WTC11 (cell line): ENCODE data around the gene VSX2. TPM values are rescaled to one million over a fixed set of nuclear protein-coding genes. Genes with fewer than 3 reads are reported as not detected.
A peak's percentile ranks its signal among the peaks of the same experiment; 100 is the strongest.

Experiments used
- ATAC-seq: fragments of 200-7000 bp; cut with Tn5 transposase; 2 replicates; pipeline ENCODE4 v1.10.0; 2021; ENCODE audit warnings: mild to moderate bottlenecking, moderate library complexity
- CTCF ChIA-PET: fragments of 300-600 bp; sonication (Branson Sonifier 250); formaldehyde crosslinking; loops from one replicate; lab custom pipeline; 2021; ENCODE audit warnings: antibody characterized with exemption; lab: Charles Lee
- POLR2A ChIA-PET: fragments of 350-600 bp; sonication (Branson Sonifier 250); formaldehyde crosslinking; loops from one replicate; lab custom pipeline; 2021; ENCODE audit warnings: antibody characterized with exemption; lab: Charles Lee
- DNase-seq: peaks from one replicate; pipeline ENCODE4 v3.0.0; 2021; ENCODE audit warnings: low spot score
- H3K27ac Mint-ChIP-seq: 2 replicates; pipeline ENCODE4 v1.8.0; 2021; ENCODE audit warnings: mixed read lengths
- H3K27me3 Mint-ChIP-seq: 2 replicates; pipeline ENCODE4 v1.8.0; 2021; ENCODE audit warnings: low read depth, mild to moderate bottlenecking, moderate library complexity, mixed read lengths
- H3K36me3 Mint-ChIP-seq: 2 replicates; pipeline ENCODE4 v1.8.0; 2021; ENCODE audit warnings: mixed read lengths
- H3K4me1 Mint-ChIP-seq: 2 replicates; pipeline ENCODE4 v1.8.0; 2022; ENCODE audit warnings: mixed read lengths
- H3K4me3 Mint-ChIP-seq: 2 replicates; pipeline ENCODE4 v1.8.0; 2021; ENCODE audit warnings: mild to moderate bottlenecking, moderate library complexity, mixed read lengths
- H3K9me3 Mint-ChIP-seq: 2 replicates; pipeline ENCODE4 v1.8.0; 2021; ENCODE audit warnings: mixed read lengths
- CBFB ChIP-seq: sonication (generic); formaldehyde crosslinking; IDR thresholded peaks from 2 replicates; pipeline ENCODE4 v1.8.1; 2022; ENCODE audit warnings: mild to moderate bottlenecking, low read depth, missing genetic modification reagents
- E2F5 ChIP-seq: sonication (generic); formaldehyde crosslinking; IDR thresholded peaks from 2 replicates; pipeline ENCODE4 v1.8.1; 2022; ENCODE audit warnings: mild to moderate bottlenecking, moderate library complexity, missing genetic modification reagents
- GABPB1 ChIP-seq: sonication (generic); formaldehyde crosslinking; IDR thresholded peaks from 2 replicates; pipeline ENCODE4 v1.8.1; 2023; ENCODE audit warnings: mild to moderate bottlenecking, missing genetic modification reagents
- GRHL2 ChIP-seq: fragments of 250-450 bp; sonication (Bioruptor Pico); IDR thresholded peaks from 2 replicates; pipeline ENCODE4 v1.8.0; 2022; ENCODE audit warnings: mild to moderate bottlenecking, moderate library complexity; ENCODE audit not compliant: insufficient replicate concordance, severe bottlenecking
- GTF2I ChIP-seq: fragments of 250-450 bp; sonication (Bioruptor Pico); conservative IDR thresholded peaks from 2 replicates; pipeline ENCODE4 v1.4.0; 2021; ENCODE audit warnings: mild to moderate bottlenecking
- HMGA2 ChIP-seq: fragments of 250-450 bp; sonication (Bioruptor Pico); IDR thresholded peaks from 2 replicates; pipeline ENCODE4 v1.4.0; 2021; ENCODE audit warnings: mild to moderate bottlenecking, moderate library complexity
- MXD4 ChIP-seq: fragments of 250-450 bp; sonication (Bioruptor Pico); IDR thresholded peaks from 2 replicates; pipeline ENCODE4 v1.8.0; 2021; ENCODE audit warnings: mild to moderate bottlenecking, moderate library complexity, borderline replicate concordance
- NFE2L1 ChIP-seq: sonication (generic); formaldehyde crosslinking; IDR thresholded peaks from 2 replicates; pipeline ENCODE4 v1.8.1; 2023; ENCODE audit warnings: missing genetic modification reagents
- NFYB ChIP-seq: sonication (generic); formaldehyde crosslinking; conservative IDR thresholded peaks from 2 replicates; pipeline ENCODE4 v1.8.0; 2022; ENCODE audit warnings: low read depth, missing genetic modification reagents
- NR2C2 ChIP-seq: sonication (generic); formaldehyde crosslinking; IDR thresholded peaks from 2 replicates; pipeline ENCODE4 v1.8.0; 2022; ENCODE audit warnings: mild to moderate bottlenecking, missing genetic modification reagents
- SOX15 ChIP-seq: fragments of 250-450 bp; sonication (Bioruptor Pico); IDR thresholded peaks from 2 replicates; pipeline ENCODE4 v1.9.0; 2021; ENCODE audit warnings: mild to moderate bottlenecking
- TEAD1 ChIP-seq: sonication (generic); formaldehyde crosslinking; IDR thresholded peaks from 2 replicates; pipeline ENCODE4 v1.8.0; 2022; ENCODE audit warnings: mild to moderate bottlenecking, missing genetic modification reagents
- USF2 ChIP-seq: sonication (generic); formaldehyde crosslinking; IDR thresholded peaks from 2 replicates; pipeline ENCODE4 v1.8.1; 2023; ENCODE audit warnings: mild to moderate bottlenecking, missing genetic modification reagents, moderate library complexity
- ZNF121 ChIP-seq: sonication (generic); formaldehyde crosslinking; IDR thresholded peaks from 2 replicates; pipeline ENCODE4 v1.8.0; 2023; ENCODE audit warnings: missing genetic modification reagents
- ZNF671 ChIP-seq: fragments of 250-450 bp; sonication (Bioruptor Pico); IDR thresholded peaks from 2 replicates; pipeline ENCODE4 v1.8.0; 2021; ENCODE audit warnings: mild to moderate bottlenecking
- total RNA-seq: library from RNA; stranded (reverse); gene quantifications from 3 replicates; pipeline ENCODE4 v1.2.3, GENCODE V29; 2021
- TF ChIP-seq, protein P1 (sequence below): fragments of 250-450 bp; sonication (Bioruptor Pico); IDR thresholded peaks from 2 replicates; pipeline ENCODE4 v2.1.2; 2022; ENCODE audit warnings: mild to moderate bottlenecking, moderate library complexity
- TF ChIP-seq, protein P2 (sequence below): fragments of 250-450 bp; sonication (Bioruptor Pico); IDR thresholded peaks from 2 replicates; pipeline ENCODE4 v1.9.0; 2021; ENCODE audit warnings: mild to moderate bottlenecking
- TF ChIP-seq, protein P3 (sequence below): sonication (generic); formaldehyde crosslinking; IDR thresholded peaks from 2 replicates; pipeline ENCODE4 v1.8.0; 2023; ENCODE audit warnings: missing genetic modification reagents, mild to moderate bottlenecking, borderline replicate concordance
- TF ChIP-seq, protein P4 (sequence below): sonication (generic); formaldehyde crosslinking; IDR thresholded peaks from 2 replicates; pipeline ENCODE4 v1.8.1; 2023; ENCODE audit warnings: mild to moderate bottlenecking, moderate library complexity, missing genetic modification reagents
- TF ChIP-seq, protein P5 (sequence below): sonication (generic); formaldehyde crosslinking; IDR thresholded peaks from 2 replicates; pipeline ENCODE4 v1.8.0; 2022; ENCODE audit warnings: mild to moderate bottlenecking, missing genetic modification reagents

The VSX2 gene
- total RNA-seq, 1 experiment from 2014 or later, result not detected

DNA sequence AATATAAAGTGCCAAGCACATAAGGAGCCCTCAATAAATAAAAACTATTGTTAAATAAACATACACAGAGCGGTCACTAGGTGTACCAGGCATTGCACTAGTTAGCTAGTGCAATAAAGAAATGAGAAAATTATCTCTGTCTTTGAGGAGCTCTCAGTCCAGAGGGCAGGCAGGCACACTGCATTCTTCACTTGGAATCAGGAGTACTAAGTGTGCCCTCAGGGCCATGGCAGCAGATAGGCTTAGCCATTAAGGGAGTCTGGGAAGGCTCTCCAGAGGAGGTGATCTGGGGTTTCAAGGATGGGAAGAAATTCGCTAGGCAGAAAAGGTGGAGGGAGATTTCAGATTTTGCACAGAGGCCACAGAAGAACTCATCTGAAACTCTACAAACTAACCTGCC is 54.4 kb downstream of the VSX2 start (continued):
- no peak for TF ChIP-seq MXD4
- no peak for TF ChIP-seq USF2 (CRISPR knock-in tag)
- TF ChIP-seq, protein P1, sequence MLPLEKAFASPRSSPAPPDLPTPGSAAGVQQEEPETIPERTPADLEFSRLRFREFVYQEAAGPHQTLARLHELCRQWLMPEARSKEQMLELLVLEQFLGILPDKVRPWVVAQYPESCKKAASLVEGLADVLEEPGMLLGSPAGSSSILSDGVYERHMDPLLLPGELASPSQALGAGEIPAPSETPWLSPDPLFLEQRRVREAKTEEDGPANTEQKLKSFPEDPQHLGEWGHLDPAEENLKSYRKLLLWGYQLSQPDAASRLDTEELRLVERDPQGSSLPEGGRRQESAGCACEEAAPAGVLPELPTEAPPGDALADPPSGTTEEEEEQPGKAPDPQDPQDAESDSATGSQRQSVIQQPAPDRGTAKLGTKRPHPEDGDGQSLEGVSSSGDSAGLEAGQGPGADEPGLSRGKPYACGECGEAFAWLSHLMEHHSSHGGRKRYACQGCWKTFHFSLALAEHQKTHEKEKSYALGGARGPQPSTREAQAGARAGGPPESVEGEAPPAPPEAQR, result no peak
- TF ChIP-seq NFE2L1 (CRISPR knock-in tag), result no peak

DNA sequence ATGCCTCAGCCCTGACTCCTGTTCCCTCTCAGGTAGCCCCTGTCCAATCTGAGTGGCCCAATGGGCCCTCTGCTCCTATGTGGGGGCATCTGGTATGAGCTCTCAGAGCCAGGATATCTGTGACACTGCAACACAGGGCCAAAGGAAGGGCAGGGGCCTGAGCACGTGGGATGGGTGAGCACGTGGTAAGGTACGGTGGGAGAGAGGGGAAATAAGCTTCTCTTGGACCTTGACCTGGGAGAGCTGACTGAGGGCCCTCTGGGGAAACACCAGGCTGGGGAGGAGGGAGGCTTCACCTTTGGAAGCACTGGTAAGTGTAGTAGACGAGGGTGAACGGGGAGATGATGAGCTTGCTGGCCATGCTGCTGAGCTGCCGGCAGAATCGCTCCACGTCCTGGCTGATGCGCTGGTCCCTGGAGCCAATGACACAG is 56.8 kb downstream of the VSX2 start:
- POLR2A ChIA-PET, result interaction anchor here (0.5 kb wide), 1 partner anchor 198 kb away, joined by 3 read pairs; the partner anchor contains the start of gene ISCA2
- H3K27ac Mint-ChIP-seq, result no peak overlapping the region
- peak; percentile 65; the same call in 1 of the 2 replicates for TF ChIP-seq GABPB1 (CRISPR knock-in tag)
- TF ChIP-seq, protein P2, sequence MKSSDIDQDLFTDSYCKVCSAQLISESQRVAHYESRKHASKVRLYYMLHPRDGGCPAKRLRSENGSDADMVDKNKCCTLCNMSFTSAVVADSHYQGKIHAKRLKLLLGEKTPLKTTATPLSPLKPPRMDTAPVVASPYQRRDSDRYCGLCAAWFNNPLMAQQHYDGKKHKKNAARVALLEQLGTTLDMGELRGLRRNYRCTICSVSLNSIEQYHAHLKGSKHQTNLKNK (CRISPR knock-in tag), result no peak
- TF ChIP-seq, all 79 proteins: peak for 1
- DNase-seq (no peak), ATAC-seq (no peak)
- no peak overlapping the region for H3K4me3 Mint-ChIP-seq
- peaks cover 41% of the 10 kb centered on the region for H3K36me3 Mint-ChIP-seq
- no peaks in the 10 kb centered on the region for H3K27me3 Mint-ChIP-seq
- no peaks in the 10 kb centered on the region for H3K9me3 Mint-ChIP-seq
- CTCF ChIA-PET, result interaction anchor here (0.6 to 5.7 kb wide), 3 partner anchors 39 to 602 kb away, joined by 3 to 33 read pairs (median 4); no protein-coding TSS in a partner anchor
- H3K4me1 Mint-ChIP-seq, result peaks cover 4% of the 10 kb centered on the region

GRCh38 chr14:74297986-74298385 is 58.7 kb downstream of the VSX2 start:
- Mint-ChIP-seq H3K4me3 (no peak overlapping the region), H3K36me3 (peaks cover 26% of the 10 kb centered on the region), H3K27me3 (no peaks in the 10 kb centered on the region), H3K4me1 (peaks cover 11% of the 10 kb centered on the region), H3K27ac (no peak overlapping the region), H3K9me3 (no peaks in the 10 kb centered on the region)
- CTCF ChIA-PET, result interaction anchor here (5.7 kb wide), 1 partner anchor 40 kb away, joined by 33 read pairs; no protein-coding TSS in a partner anchor
- TF ChIP-seq, protein P3, sequence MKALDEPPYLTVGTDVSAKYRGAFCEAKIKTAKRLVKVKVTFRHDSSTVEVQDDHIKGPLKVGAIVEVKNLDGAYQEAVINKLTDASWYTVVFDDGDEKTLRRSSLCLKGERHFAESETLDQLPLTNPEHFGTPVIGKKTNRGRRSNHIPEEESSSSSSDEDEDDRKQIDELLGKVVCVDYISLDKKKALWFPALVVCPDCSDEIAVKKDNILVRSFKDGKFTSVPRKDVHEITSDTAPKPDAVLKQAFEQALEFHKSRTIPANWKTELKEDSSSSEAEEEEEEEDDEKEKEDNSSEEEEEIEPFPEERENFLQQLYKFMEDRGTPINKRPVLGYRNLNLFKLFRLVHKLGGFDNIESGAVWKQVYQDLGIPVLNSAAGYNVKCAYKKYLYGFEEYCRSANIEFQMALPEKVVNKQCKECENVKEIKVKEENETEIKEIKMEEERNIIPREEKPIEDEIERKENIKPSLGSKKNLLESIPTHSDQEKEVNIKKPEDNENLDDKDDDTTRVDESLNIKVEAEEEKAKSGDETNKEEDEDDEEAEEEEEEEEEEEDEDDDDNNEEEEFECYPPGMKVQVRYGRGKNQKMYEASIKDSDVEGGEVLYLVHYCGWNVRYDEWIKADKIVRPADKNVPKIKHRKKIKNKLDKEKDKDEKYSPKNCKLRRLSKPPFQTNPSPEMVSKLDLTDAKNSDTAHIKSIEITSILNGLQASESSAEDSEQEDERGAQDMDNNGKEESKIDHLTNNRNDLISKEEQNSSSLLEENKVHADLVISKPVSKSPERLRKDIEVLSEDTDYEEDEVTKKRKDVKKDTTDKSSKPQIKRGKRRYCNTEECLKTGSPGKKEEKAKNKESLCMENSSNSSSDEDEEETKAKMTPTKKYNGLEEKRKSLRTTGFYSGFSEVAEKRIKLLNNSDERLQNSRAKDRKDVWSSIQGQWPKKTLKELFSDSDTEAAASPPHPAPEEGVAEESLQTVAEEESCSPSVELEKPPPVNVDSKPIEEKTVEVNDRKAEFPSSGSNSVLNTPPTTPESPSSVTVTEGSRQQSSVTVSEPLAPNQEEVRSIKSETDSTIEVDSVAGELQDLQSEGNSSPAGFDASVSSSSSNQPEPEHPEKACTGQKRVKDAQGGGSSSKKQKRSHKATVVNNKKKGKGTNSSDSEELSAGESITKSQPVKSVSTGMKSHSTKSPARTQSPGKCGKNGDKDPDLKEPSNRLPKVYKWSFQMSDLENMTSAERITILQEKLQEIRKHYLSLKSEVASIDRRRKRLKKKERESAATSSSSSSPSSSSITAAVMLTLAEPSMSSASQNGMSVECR (CRISPR knock-in tag), result no peak
- no peak for TF ChIP-seq SOX15 (CRISPR knock-in tag)
- no peak for TF ChIP-seq ZNF671 (CRISPR knock-in tag)
- TF ChIP-seq HMGA2 (CRISPR knock-in tag), result no peak
- TF ChIP-seq GTF2I (CRISPR knock-in tag), result no peak
- no peak for TF ChIP-seq TEAD1 (CRISPR knock-in tag)
- TF ChIP-seq MXD4, result no peak
- TF ChIP-seq CBFB, result no peak
- TF ChIP-seq ZNF121 (CRISPR knock-in tag), result no peak
- TF ChIP-seq NFYB, result no peak
- TF ChIP-seq, protein P4, sequence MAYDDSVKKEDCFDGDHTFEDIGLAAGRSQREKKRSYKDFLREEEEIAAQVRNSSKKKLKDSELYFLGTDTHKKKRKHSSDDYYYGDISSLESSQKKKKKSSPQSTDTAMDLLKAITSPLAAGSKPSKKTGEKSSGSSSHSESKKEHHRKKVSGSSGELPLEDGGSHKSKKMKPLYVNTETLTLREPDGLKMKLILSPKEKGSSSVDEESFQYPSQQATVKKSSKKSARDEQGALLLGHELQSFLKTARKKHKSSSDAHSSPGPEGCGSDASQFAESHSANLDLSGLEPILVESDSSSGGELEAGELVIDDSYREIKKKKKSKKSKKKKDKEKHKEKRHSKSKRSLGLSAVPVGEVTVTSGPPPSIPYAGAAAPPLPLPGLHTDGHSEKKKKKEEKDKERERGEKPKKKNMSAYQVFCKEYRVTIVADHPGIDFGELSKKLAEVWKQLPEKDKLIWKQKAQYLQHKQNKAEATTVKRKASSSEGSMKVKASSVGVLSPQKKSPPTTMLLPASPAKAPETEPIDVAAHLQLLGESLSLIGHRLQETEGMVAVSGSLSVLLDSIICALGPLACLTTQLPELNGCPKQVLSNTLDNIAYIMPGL (CRISPR knock-in tag), result no peak
- no peak for TF ChIP-seq NR2C2 (CRISPR knock-in tag)
- TF ChIP-seq E2F5 (CRISPR knock-in tag), result no peak
- TF ChIP-seq, protein P5, sequence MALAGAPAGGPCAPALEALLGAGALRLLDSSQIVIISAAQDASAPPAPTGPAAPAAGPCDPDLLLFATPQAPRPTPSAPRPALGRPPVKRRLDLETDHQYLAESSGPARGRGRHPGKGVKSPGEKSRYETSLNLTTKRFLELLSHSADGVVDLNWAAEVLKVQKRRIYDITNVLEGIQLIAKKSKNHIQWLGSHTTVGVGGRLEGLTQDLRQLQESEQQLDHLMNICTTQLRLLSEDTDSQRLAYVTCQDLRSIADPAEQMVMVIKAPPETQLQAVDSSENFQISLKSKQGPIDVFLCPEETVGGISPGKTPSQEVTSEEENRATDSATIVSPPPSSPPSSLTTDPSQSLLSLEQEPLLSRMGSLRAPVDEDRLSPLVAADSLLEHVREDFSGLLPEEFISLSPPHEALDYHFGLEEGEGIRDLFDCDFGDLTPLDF (CRISPR knock-in tag), result no peak
- no peak for TF ChIP-seq GRHL2 (CRISPR knock-in tag)
- DNase-seq (no peak), ATAC-seq (no peak)
- POLR2A ChIA-PET, result no interaction called here
